Mucosa of stomach (tissue), 1 donor: ENCODE data around the gene NLK.
"Not testable (repeated sequence)": the region's sequence is repeated elsewhere in the genome, so short reads cannot be mapped to it uniquely, and the experiment has no call there.

Experiments
- H3K27me3 ChIP-seq: one replicate; pipeline ENCODE4 v1.7.0; 2013; ENCODE audit warnings: mild to moderate bottlenecking, low read length; ENCODE audit not compliant: control insufficient read depth, insufficient read depth
- H3K36me3 ChIP-seq: one replicate; pipeline ENCODE4 v1.7.0; 2013; ENCODE audit warnings: low read length; ENCODE audit not compliant: control insufficient read depth, insufficient read depth
- H3K4me1 ChIP-seq: one replicate; pipeline ENCODE4 v1.7.0; 2013; ENCODE audit warnings: mild to moderate bottlenecking, low read length; ENCODE audit not compliant: control insufficient read depth, insufficient read depth
- H3K4me3 ChIP-seq: one replicate; pipeline ENCODE4 v1.7.0; 2013; ENCODE audit warnings: low read length
- H3K9ac ChIP-seq: one replicate; pipeline ENCODE4 v1.7.0; 2013; ENCODE audit warnings: mild to moderate bottlenecking, low read length, moderate library complexity
- H3K9me3 ChIP-seq: one replicate; pipeline ENCODE4 v1.7.0; 2013; ENCODE audit warnings: mild to moderate bottlenecking, low read length, moderate library complexity; ENCODE audit not compliant: control insufficient read depth
- donor health status: Pancreatic carcinoma.

Gene NLK

DNA sequence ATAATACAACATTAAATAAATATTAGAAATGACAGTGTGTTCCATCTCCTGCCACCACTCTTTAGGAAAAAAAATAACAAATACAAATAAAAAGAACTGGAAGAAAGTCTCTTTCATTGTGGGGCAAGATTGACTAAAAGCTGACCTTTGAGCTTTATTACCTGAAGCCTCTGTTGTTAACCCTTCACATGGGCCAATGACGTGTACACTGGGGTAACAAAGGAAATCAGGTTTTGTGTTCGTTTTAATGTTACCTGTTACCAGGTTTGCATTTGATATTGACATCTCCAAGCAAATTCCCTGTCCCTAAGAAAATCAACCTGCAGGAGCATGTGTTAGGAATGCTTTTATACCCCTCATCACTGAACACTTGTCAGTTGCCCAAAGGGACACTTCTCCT is 39.0 kb downstream of the NLK start:
- Histone ChIP-seq H3K36me3 (no peaks in the 10 kb centered on the region), H3K9ac (no peak overlapping the region), H3K4me3 (no peak overlapping the region), H3K9me3 (no peaks in the 10 kb centered on the region), H3K4me1 (peaks cover 8% of the 10 kb centered on the region), H3K27me3 (no peaks in the 10 kb centered on the region)

DNA sequence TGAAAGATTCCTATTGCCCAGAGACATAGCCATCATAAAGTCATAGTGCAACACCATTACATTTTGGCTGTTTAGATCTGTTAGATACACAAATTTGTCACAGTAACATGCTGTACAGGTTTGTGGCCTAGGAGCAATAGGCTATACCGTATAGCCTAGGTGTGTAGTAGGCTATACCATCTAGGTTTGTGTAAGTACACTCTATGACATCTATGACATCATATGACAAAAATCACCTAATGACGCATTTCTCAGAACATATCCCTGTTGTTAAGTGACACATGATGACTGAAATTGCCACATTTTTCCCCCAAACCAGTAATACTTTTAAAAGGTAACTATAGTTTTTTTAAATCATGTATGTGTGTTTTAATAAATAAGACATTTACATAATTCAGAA is 43.3 kb downstream of the NLK start:
- peaks cover 8% of the 10 kb centered on the region for H3K4me1 ChIP-seq
- H3K9me3 ChIP-seq: no peaks in the 10 kb centered on the region
- no peak overlapping the region for H3K4me3 ChIP-seq
- H3K9ac ChIP-seq: no peak overlapping the region
- no peaks in the 10 kb centered on the region for H3K36me3 ChIP-seq
- no peaks in the 10 kb centered on the region for H3K27me3 ChIP-seq

DNA sequence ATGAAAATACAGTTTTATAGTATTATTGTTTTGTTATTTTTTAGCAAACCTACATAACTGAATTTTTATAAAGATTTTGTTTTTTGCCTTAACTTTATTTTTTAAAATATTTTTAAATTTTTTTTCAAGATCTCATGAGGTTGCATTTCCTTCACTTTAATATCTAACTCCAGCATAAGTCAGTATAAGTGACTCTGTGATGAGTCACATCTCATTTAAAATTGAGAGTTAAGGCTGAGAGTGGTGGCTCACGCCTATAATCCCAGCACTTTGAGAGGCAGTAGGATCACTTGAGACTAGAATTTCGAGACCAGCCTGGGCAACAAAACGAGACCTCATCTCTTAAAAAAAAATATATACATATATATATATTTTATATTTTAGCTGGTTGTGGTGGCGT is 44.0 kb downstream of the NLK start:
- Histone ChIP-seq H3K4me1 (peaks cover 6% of the 10 kb centered on the region), H3K4me3 (no peak overlapping the region), H3K27me3 (no peaks in the 10 kb centered on the region), H3K9me3 (no peaks in the 10 kb centered on the region), H3K36me3 (no peaks in the 10 kb centered on the region), H3K9ac (no peak overlapping the region)

DNA sequence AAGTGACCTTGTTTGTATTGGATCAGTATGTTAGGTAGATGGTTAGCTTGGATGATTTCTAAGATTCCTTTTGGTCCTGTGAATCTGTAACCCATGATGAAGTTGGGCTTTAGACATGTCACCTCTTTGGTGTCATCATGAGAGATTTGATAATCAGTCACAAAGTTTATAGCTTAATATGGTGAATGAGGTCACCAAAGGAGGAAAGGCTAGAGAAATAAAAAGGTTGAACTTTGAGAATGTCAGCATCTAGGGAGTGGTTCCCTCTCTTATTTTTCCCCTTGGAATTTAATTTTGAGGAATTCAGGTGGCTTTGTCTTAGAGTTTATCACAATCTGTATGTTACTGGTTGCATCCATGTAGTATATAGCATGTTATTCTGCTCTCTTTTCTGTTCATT is 45.3 kb downstream of the NLK start:
- no peak overlapping the region for H3K9ac ChIP-seq
- no peaks in the 10 kb centered on the region for H3K9me3 ChIP-seq
- no peaks in the 10 kb centered on the region for H3K27me3 ChIP-seq
- H3K4me1 ChIP-seq: no peaks in the 10 kb centered on the region
- H3K36me3 ChIP-seq: no peaks in the 10 kb centered on the region
- H3K4me3 ChIP-seq: no peak overlapping the region

DNA sequence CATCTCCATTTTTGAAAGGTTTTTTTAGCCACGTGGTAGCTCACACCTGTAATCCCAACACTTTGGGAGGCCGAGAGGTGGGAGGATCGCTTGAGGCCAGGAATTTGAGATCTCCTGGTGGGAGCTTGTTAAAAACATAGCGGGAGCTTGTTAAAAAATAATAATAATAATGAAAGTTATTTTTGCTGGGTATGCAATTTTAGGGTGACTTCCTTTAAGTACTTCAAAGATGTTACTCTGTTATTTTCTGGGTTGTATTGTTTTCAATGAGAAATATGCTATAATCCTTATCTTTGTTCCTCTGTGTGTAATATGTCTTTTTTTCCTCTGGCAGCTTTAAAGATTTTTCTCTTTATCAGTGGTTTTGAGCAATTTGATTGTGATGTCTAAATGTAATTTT is 48.1 kb downstream of the NLK start:
- no peaks in the 10 kb centered on the region for H3K9me3 ChIP-seq
- H3K4me3 ChIP-seq: no peak overlapping the region
- H3K9ac ChIP-seq: no peak overlapping the region
- no peaks in the 10 kb centered on the region for H3K27me3 ChIP-seq
- H3K36me3 ChIP-seq: no peaks in the 10 kb centered on the region
- no peaks in the 10 kb centered on the region for H3K4me1 ChIP-seq

DNA sequence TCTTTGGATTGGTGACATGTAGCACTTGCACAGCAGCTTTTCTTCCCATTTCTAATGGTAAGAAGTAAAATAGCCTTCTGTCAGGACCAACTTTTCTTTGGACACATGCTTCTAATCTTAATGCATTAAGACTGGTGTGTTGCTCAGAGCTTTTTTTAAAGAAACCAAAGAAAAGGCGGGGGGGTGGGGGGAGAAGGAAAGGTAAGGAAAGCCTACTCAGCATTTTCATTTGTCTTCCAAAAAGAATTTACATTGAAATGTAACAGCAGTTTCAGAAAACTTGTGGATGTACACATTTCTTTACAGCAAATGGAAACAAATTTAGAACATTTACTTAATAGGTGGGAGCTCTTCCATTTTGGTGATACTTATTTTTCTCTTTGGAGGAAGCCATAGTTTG is 49.6 kb downstream of the NLK start:
- no peaks in the 10 kb centered on the region for H3K36me3 ChIP-seq
- H3K9ac ChIP-seq: no peak overlapping the region
- H3K9me3 ChIP-seq: no peaks in the 10 kb centered on the region
- H3K27me3 ChIP-seq: no peaks in the 10 kb centered on the region
- no peaks in the 10 kb centered on the region for H3K4me1 ChIP-seq
- no peak overlapping the region for H3K4me3 ChIP-seq

DNA sequence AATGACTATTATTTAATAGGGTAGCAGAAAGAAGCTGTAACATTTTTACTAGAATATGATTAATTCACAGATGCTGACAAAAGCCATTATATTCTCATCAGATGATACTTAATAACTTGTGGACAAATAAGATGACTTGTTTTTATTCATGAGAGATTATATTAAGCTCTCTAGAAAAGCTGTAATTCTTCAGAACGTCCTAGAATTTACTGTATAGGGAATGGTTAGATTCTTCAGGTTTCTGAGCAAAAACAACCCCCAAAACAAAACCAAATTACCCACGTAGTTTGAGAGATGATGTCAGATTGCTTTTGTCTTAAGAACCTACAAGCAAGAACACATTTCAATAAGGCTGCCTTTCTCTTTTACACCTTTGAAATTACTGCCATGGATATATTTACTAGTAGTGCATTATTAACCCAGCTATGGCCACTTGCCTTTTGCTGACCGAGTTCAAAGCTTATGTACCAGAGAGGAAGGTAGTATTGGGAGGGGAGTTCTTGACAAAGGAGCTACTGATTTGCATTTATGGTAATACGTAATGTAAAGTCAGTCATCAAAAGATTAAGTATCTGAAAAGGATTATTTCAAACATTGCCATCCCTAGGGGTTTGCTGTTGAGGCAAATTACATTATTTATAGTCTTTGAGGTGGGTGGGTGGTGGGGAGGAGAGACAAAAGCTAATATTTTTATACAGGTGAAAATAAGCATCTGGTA is 51.7 kb downstream of the NLK start:
- no peak overlapping the region for H3K4me3 ChIP-seq
- no peaks in the 10 kb centered on the region for H3K4me1 ChIP-seq
- no peak overlapping the region for H3K9ac ChIP-seq
- H3K27me3 ChIP-seq: no peaks in the 10 kb centered on the region
- H3K9me3 ChIP-seq: no peaks in the 10 kb centered on the region
- no peaks in the 10 kb centered on the region for H3K36me3 ChIP-seq

DNA sequence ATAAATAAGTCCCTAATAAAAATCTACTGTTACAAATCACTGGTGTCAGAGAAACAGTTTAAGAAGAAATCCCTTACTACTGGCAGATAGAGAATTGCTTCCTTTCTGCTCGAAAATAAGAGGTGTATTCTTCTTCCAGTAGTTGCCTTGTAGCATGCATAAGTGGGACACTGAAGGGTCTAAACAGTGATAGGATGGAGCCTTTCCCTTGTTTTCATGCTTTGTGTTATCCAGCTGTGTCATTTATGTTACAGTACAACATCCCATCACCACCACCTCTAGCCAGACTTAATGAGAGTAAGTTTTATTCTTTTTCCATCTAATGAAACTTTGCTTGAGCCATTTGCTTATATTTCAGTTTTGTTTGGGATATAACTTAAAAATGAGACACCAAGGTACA is 54.3 kb downstream of the NLK start:
- no peaks in the 10 kb centered on the region for H3K36me3 ChIP-seq
- H3K4me1 ChIP-seq: no peaks in the 10 kb centered on the region
- H3K4me3 ChIP-seq: no peak overlapping the region
- H3K27me3 ChIP-seq: no peaks in the 10 kb centered on the region
- no peak overlapping the region for H3K9ac ChIP-seq
- no peaks in the 10 kb centered on the region for H3K9me3 ChIP-seq

DNA sequence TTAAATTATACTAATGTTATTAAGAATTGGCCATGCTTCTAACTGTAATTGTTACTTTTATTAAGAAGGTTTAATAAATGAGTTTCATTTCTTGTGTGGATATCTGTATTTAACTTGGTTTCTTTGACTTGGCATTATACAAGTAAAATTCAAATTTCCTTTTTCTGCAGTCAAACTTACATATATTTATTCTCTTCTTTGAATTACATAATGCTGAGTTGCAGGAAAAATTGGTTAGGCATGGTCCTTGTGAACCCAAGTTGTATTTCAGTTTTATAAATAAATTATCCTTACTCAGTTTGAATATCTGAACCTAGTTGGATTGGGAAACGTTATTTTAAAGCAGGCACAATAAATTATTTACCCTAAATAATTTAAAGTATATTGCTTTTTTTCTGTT is 54.8 kb downstream of the NLK start:
- Histone ChIP-seq H3K4me1 (no peaks in the 10 kb centered on the region), H3K4me3 (no peak overlapping the region), H3K36me3 (no peaks in the 10 kb centered on the region), H3K9me3 (no peaks in the 10 kb centered on the region), H3K27me3 (no peaks in the 10 kb centered on the region), H3K9ac (no peak overlapping the region)

DNA sequence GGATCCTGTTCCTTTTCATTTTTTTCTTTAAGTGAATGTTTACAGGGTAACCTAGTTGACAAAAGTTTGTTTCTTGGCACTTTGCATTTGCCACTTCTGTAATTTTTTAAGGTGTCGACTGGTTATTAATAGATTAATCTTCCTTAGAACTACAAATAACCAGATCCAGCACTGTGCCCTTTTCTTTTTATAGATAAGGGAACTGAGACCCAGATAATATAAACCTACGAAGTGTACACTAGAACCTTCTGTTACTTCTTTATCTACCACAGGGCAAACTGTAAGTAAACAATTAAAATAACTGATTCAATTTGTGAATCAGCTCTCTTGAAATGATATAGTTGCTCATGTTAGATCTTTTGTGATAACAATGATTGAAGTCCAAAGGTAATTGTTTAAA is 55.4 kb downstream of the NLK start:
- no peak overlapping the region for H3K9ac ChIP-seq
- H3K27me3 ChIP-seq: no peaks in the 10 kb centered on the region
- no peak overlapping the region for H3K4me3 ChIP-seq
- no peaks in the 10 kb centered on the region for H3K9me3 ChIP-seq
- H3K36me3 ChIP-seq: no peaks in the 10 kb centered on the region
- no peaks in the 10 kb centered on the region for H3K4me1 ChIP-seq

DNA sequence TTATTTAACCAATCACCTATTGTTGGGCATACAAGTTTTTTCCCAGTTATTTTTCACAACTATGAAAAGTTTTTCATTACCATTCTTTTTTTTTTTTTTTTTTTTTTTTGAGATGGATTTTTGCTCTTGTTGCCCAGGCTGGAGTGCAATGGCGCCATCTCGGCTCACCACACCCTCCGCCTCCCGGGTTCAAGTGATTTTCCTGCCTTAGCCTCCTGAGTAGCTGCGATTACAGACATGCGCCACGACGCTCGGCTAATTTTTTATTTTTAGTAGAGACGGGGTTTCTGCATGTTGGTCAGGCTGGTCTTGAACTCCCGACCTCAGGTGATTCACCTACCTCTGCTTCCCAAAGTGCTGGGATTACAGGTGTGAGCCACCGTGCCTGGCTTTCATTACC is 56.1 kb downstream of the NLK start:
- H3K27me3 ChIP-seq, H3K4me1 ChIP-seq, H3K4me3 ChIP-seq, H3K9ac ChIP-seq, H3K36me3 ChIP-seq, H3K9me3 ChIP-seq: not testable (repeated sequence)

DNA sequence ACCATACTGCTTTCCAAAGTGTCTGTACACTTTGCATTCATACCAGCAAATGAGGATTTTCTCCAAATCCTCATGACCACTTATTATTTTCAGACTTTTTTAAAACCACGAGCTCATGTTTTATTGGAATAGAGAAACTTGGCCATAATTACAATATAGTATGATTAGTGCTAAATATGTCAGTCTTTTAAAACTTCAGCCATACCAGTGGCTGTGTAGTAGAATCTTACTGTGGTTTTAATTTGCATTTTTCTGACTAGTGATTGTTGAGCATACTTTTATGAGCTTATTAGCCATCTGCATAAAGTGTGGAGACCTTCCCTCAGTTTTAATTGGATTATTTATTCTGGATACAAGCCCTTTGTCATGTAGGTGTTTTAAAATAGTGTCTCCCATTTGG is 57.8 kb downstream of the NLK start:
- Histone ChIP-seq H3K9ac (no peak overlapping the region), H3K4me1 (no peaks in the 10 kb centered on the region), H3K9me3 (no peaks in the 10 kb centered on the region), H3K27me3 (no peaks in the 10 kb centered on the region), H3K36me3 (no peaks in the 10 kb centered on the region), H3K4me3 (no peak overlapping the region)

DNA sequence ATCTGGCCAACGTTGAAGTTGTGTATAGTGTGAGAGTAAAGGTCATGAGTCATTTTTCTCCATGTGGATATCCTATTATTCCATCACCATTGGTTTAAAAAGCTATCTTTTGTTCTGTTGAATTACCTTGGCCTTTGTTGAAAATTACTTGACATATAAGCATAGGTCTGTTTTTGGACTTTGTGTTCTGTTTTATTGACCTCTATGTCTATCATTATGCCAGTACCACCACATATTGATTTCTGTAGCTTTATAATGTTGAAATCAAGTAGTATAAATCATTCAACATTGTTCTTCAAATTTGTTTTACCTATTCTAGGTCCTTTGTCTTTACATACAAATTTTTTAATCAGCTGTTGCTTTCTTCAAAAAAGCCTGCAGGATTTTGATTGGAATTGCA is 58.5 kb downstream of the NLK start:
- Histone ChIP-seq H3K9me3 (no peaks in the 10 kb centered on the region), H3K9ac (no peak overlapping the region), H3K36me3 (no peaks in the 10 kb centered on the region), H3K4me1 (no peaks in the 10 kb centered on the region), H3K4me3 (no peak overlapping the region), H3K27me3 (no peaks in the 10 kb centered on the region)
